SK-N-SH treated with all-trans-retinoic acid at 6 μM for 48 hours (cell line): ENCODE data around the gene FUZ.

Source experiments
- ARNTL ChIP-seq: fragments of 450-650 bp; formaldehyde crosslinking; IDR thresholded peaks from 2 replicates; pipeline ENCODE4 v1.5.0; 2020; ENCODE audit warnings: low read depth, mild to moderate bottlenecking, moderate library complexity, borderline replicate concordance
- CREB5 ChIP-seq: fragments of 250-450 bp; sonication (Bioruptor Pico); IDR thresholded peaks from 2 replicates; pipeline ENCODE4 v1.5.1; 2020; ENCODE audit warnings: low read depth, mild to moderate bottlenecking, moderate library complexity
- ESRRG ChIP-seq: fragments of 250-450 bp; sonication (Bioruptor Pico); IDR thresholded peaks from 2 replicates; pipeline ENCODE4 v1.6.1; 2021; ENCODE audit warnings: mild to moderate bottlenecking
- POU6F1 ChIP-seq: fragments of 250-450 bp; sonication (Bioruptor Pico); IDR thresholded peaks from 2 replicates; pipeline ENCODE4 v1.8.0; 2021; ENCODE audit warnings: low read depth, mild to moderate bottlenecking, moderate library complexity, borderline replicate concordance
- TOX ChIP-seq: fragments of 250-450 bp; sonication (Bioruptor Pico); IDR thresholded peaks from 2 replicates; pipeline ENCODE4 v1.8.0; 2021; ENCODE audit warnings: mild to moderate bottlenecking, moderate library complexity, borderline replicate concordance
- ZFP3 ChIP-seq: fragments of 250-450 bp; sonication (Bioruptor Pico); IDR thresholded peaks from 2 replicates; pipeline ENCODE4 v1.5.0; 2020; ENCODE audit warnings: mild to moderate bottlenecking, moderate library complexity
- ZNF8 ChIP-seq: fragments of 450-650 bp; formaldehyde crosslinking; IDR thresholded peaks from 2 replicates; pipeline ENCODE4 v1.5.0; 2020; ENCODE audit warnings: mild to moderate bottlenecking, moderate library complexity
- TF ChIP-seq, protein P1 (sequence below): fragments of 250-450 bp; sonication (Bioruptor Pico); IDR thresholded peaks from 2 replicates; pipeline ENCODE4 v1.5.1; 2021; ENCODE audit warnings: mild to moderate bottlenecking, moderate library complexity
- TF ChIP-seq, protein P2 (sequence below): fragments of 250-450 bp; sonication (Bioruptor Pico); IDR thresholded peaks from 2 replicates; pipeline ENCODE4 v1.8.0; 2020; ENCODE audit warnings: mild to moderate bottlenecking, moderate library complexity, borderline replicate concordance

GRCh38 chr19:49761625-49762311, 51.3 kb downstream of the FUZ start:
- TF ChIP-seq CREB5 (CRISPR knock-in tag) (no peak), TOX (no peak), ARNTL (no peak), ZFP3 (CRISPR knock-in tag) (no peak), ESRRG (CRISPR knock-in tag) (no peak), ZNF8 (CRISPR knock-in tag) (no peak), POU6F1 (CRISPR knock-in tag) (no peak)
- TF ChIP-seq, protein P1, sequence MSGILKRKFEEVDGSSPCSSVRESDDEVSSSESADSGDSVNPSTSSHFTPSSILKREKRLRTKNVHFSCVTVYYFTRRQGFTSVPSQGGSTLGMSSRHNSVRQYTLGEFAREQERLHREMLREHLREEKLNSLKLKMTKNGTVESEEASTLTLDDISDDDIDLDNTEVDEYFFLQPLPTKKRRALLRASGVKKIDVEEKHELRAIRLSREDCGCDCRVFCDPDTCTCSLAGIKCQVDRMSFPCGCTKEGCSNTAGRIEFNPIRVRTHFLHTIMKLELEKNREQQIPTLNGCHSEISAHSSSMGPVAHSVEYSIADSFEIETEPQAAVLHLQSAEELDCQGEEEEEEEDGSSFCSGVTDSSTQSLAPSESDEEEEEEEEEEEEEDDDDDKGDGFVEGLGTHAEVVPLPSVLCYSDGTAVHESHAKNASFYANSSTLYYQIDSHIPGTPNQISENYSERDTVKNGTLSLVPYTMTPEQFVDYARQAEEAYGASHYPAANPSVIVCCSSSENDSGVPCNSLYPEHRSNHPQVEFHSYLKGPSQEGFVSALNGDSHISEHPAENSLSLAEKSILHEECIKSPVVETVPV: no peak
- TF ChIP-seq, protein P2, sequence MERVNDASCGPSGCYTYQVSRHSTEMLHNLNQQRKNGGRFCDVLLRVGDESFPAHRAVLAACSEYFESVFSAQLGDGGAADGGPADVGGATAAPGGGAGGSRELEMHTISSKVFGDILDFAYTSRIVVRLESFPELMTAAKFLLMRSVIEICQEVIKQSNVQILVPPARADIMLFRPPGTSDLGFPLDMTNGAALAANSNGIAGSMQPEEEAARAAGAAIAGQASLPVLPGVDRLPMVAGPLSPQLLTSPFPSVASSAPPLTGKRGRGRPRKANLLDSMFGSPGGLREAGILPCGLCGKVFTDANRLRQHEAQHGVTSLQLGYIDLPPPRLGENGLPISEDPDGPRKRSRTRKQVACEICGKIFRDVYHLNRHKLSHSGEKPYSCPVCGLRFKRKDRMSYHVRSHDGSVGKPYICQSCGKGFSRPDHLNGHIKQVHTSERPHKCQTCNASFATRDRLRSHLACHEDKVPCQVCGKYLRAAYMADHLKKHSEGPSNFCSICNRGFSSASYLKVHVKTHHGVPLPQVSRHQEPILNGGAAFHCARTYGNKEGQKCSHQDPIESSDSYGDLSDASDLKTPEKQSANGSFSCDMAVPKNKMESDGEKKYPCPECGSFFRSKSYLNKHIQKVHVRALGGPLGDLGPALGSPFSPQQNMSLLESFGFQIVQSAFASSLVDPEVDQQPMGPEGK: no peak
